Fibroblast of skin of right biceps (primary cell): Measurements from ENCODE around the gene PDGFA.
"Not testable (repeated sequence)": the region's sequence is repeated elsewhere in the genome, so short reads cannot be mapped to it uniquely, and the experiment has no call there.

Source experiments
- DNase-seq: peaks from one replicate; pipeline ENCODE4 v3.0.0-alpha.2; 2013

Gene PDGFA

DNA sequence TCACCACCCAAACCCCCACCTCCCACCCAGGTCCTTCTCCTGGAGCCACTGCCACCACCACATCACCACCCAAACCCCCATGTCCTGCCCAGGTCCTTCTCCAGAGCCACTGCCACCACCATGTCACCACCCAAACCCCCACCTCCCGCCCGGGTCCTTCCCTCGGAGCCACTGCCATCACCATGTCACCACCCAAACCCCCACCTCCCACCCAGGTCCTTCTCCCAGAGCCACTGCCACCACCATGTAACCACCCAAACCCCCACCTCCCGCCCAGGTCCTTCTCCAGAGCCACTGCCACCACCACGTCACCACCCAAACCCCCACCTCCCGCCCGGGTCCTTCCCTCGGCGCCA is 31.9 kb upstream of the PDGFA start:
- not testable (repeated sequence) for DNase-seq

DNA sequence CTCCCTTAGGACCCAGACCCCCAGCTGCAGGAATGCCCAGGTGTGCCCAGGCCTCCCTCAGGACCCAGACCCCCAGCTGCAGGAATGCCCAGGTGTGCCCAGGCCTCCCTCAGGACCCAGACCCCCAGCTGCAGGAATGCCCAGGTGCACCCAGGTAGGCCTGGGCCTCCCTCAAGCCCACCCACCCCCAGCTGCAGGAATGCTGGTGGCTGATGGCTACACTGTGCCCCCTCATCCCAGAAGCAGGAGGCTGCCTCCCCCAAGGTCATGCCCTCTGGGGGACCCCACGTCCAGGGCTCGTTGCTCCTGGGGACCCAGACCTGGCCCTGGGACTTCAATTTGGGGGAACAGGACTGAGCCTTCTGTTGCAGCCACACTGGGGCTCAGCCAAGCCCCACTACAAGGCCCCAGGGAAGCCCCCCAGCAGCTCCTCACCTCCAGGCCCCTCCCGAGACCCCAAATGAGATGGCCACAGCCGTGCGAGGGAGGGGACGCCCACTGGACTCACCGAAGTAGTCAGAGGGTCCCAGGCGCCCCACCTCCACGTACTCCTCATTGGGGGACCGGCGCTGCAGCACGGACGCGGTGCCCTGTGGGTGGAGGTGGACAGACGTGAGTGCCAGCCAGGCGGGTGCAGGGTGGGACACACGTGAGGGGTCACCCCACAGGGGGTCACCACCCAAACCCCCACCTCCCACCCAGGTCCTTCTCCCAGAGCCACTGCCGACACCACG is 31.4 kb upstream of the PDGFA start:
- no peak for DNase-seq

DNA sequence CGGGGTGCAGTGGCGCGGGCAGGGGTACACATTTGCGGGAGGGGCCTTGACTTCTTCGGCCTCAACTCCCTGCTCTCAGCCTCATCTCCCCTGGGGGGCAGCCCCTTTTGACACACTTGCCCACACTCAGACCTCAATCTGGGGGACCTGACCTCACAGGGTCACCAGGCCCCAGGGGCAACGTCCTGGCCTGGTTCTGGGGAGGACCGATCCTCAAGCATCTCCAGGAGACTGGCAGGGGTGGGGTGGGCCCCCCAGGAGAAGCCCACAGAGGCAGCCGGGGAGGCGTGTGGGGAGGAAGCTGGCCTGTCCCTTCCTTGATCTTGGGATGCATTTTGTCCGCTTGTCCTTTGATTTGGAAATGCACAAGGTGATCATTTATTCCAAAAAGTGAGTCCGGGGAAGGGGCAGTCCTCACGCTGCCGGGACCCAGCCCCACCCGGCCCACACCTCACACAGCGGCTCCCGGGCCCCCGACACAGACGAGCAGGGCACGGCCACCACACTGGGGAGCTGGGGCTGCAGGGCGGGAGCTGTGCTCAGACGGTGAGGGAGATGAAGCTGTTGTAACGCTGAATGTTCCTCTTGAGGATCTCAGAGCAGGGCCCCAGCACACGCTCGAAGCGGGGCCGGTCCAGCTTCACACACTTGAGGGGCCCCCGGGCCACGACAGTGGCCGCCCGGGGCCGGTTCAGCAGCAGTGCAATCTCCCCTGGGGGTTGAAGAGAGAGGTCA is 30.4 kb upstream of the PDGFA start:
- no peak for DNase-seq

DNA sequence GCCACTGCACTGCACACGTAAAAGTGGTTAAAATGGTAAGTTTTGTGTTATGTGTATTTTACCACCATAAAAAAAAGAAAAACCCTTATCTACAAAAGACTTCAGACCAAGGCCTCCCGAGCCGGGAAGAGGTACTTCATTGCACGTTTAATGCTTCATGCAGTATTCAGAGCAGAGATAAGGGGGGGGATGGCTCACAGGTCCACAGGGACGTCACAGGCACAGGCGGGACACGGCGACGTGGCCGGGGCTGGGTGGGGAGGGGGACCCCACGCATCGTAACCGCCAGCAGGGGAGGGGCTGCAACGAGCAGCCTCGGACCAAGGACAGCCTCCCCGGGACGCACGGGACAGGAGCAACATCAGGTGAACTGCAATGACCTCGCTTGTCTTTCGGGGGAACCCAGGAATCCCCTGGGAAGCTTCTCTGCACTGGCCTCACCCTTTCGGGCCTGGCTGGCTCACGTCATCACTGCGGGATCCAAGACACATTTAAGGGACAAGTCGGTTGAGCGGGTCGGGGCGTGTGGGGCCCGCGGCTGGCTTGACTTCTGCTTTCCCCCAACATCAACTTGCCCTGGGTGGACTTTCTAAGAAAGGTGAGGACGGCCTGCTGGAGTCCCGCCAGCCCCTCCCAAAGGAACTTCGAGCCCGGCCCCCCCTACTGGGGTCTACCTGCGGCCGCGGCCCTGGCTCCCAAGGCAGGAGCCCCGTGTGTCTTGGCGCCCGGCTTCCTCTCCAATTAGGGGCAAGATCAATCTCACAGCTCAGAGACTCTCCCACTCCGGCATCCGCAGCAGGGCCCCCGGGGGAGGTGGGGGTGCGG is 29.6 kb upstream of the PDGFA start:
- DNase-seq: no peak

DNA sequence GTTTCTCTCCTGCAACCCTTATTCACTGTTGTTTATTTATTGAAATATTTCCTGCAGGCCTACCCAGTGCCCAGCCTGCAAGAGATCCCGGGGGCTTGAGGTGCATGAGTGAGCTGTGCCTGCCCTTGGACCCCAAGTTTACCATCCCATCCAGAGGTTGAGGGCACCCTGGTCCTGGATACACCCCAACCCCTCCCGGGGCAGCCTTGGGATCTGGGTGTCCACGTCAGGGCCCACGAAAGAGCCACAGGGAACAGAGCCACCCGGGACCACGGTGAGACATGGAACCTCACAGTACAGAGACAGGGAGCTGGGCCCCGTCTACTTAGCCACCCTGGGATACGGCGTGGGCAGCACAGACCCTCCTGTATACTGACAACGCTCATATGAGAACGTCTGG is 28.8 kb upstream of the PDGFA start:
- no peak for DNase-seq

DNA sequence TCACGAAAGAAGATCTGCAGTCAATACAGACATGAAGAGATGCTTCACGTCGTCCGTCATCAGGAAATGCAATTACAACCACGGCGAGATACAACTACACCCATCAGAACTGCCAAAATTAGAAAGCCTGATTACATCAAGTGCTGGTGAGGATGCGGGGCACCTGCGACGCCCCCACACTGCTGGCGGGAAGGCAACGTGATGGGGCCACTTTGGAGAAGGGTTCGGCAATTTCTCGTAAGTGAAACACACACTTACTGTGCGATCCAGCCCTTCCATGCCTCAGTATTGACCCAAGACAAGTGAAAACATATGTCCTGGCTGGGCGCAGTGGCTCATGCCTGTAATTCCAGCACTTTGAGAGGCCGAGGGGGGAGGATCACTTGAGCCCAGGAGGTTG is 25.8 kb upstream of the PDGFA start:
- no peak for DNase-seq

DNA sequence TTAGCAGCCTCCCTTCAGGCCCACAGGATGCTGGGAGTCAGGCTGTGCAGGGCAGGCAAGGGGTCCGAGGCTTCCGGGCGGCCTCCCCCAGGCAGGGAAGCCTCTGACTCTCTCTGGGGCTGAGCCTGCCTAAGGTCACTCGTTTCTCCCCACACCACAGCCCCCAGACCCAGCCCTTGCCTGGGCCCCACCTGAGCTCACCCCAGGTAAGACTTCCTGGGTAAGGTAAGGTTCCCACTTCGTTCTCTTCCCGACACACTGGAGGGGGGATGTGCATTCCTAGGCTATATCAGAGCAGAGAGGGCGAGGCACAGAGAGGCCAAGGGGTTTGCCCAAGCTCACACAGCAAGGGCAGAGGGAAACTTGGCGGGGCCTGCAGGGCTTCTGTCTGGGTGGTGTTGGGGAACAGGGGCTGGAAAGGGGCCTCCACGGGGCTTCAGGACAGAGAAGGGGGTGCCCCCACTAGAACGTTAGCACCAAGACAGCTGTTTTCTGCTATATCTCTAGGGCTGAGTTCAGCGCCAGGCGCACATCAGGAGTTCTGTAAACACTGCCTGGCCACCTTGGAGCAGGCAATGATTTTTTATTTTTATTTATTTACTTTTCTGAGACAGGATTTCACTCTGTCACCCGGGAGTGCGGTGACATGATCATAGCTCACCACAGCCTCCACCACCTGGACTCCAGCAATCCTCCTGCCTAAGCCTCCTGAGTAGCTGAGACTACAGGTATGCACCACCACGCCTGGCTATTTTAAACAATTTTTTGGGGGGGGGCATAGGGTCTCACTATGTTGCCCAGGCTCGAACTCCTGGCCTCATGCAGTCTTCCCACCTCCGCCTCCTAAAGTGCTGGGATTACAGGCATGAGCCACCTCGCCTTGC is 24.9 kb upstream of the PDGFA start:
- no peak for DNase-seq

DNA sequence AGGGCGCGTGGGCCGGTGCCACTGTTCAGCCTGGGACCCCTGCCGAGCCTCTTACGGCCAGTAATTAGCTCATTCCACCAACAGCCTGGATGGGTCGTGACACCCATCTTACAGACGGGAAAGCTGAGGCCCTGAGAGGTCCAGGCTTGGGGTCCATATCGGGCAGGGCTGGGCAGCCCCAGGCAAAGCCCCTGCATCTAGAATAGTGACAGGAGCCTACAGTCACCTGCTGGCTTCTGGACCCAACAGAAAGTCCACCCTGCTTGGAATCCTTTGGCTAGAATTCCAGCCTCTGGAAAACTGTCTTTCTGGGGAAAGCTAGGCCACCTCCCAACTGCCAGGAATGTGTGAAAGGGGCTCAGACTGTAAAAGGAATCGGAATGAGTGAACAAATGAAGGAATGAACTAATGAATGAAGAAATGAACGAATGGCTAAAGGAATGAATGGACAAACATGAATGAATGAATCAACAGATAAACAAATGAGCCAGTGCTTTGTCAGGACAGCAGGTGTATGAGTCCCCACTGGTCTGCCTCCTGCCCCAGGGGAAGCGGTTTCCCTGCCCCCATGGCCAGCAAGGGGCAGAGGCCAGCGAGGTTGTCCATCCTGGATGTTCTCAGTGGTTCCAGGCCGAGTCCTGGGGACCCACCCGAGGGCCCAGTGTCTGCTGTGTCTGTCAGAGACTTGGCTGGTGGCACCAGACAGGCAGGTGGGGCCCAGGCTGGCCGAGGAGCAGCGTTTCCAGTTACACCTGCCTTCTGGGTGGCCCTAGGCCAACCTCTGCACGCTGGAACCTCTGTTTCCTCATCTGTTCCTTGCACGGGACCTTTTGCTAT is 24.1 kb upstream of the PDGFA start:
- no peak for DNase-seq

DNA sequence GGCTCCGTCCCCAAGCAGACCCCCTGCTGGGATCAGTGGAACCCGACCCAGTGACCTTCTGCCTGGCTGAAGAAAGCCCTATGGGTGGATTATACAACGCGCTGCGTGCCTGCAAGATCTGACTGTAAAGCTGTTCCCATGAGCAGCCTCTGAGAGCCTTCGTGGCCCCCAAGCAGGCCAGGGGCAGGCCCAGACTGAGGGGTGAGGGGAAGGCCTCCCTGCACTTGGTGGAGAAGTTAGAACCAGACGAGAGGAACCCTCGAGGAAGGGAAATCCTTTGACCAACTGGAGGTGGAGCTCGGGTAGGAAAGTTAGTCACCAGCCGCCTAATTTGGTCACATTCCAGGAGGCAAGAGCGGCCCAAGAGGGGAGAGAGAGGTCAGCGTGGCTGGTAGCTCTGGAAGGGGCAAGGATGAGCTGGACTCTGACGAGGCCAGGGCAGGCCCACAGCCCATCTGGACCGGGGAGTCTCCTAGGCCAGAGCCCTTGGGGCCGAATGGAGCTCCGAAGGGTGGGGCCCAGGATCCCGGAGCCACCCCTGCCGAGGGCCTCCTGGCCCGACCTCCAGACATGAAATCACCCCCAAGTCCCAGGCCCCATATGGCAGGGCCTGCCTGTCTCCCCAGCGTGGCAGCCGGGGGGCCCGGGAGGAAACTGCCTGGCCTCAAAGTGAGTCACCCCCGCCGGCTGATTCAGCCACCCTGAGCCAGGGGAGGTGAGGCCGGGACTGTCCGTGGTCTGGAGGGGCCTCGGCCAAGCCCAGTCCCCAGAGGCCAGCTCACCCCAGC is 23.3 kb upstream of the PDGFA start:
- DNase-seq: peak; percentile 89

DNA sequence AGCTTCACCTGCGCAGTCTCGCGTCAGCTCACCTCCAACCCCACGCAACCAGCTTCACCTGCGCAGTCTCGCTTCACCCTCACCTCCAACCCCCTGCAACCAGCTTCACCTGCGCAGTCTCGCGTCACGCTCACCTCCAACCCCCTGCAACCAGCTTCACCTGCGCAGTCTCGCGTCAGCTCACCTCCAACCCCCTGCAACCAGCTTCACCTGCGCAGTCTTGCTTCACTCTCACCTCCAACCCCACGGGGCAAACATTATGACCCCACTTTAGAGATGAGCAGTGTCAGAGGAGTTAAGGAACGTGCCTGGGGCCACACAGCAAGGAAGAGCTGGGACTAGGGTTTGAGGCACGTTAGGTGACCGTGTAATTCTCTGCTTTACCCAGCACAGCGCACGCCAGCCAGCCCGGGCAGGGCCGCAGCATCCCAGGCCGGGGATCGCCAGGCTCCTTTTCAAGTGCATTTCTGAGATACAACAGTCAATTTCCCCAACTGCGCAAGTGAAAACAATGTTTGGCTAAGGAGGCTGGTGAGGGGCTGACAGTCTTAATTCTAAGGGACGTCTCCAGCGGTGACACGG is 22.6 kb upstream of the PDGFA start:
- DNase-seq: no peak

DNA sequence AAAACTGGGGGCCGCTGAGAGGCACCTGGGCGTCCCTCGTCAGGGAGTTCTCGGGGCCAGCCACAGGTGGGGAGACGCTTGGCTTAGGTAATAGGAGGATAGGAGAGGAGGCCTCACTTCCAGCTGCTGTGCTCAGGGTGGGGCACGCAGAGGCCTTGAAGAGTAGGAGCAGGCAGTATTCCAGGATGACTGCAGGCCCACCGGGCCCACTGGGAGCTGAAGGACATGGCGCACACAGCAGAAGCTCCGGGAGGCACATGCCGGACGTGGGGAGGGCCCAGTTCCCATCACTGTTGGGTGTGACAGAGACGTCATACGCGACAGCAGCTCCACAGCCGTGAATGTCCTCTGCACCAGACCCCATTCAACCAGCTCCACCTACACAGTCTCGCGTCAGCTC is 22.0 kb upstream of the PDGFA start:
- DNase-seq: no peak

DNA sequence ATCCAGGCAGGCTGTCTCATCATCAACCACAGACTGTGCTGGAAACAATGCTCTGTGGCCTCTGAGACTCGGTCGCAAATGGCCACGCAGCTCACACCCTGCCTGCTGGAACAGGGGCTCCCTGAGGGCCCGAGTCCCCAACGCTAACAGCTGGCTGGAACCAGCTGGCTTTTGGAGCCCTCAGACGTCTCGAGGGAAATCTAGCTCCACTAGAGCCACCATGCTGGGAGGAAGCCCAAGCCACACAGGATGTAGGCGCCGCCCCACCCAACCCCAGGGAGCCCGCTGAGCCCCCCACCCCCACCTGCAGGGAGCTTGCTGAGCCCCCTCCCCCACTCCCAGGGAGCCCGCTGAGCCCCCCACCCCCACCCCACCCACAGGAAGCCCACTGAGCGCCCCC is 21.4 kb upstream of the PDGFA start:
- no peak for DNase-seq

DNA sequence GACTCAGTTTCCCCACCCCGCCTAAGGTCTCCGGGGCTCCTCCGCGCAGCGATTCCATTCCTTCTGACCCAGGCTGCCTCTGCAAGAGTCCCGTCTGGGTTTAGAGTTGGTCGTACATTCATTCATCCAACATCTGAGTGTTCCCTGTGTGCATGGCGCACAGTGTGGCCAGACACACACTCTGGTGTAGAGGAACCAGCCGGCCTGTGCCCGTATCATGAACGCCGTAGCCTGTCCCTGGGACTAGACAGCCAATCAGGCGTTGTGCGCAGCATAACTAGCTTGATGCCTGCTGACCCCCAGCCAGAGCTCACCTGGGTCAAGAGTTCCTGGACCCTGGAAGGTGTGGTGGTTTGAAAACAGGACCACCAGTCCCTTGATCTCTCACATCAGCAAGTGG is 20.9 kb upstream of the PDGFA start:
- no peak for DNase-seq

DNA sequence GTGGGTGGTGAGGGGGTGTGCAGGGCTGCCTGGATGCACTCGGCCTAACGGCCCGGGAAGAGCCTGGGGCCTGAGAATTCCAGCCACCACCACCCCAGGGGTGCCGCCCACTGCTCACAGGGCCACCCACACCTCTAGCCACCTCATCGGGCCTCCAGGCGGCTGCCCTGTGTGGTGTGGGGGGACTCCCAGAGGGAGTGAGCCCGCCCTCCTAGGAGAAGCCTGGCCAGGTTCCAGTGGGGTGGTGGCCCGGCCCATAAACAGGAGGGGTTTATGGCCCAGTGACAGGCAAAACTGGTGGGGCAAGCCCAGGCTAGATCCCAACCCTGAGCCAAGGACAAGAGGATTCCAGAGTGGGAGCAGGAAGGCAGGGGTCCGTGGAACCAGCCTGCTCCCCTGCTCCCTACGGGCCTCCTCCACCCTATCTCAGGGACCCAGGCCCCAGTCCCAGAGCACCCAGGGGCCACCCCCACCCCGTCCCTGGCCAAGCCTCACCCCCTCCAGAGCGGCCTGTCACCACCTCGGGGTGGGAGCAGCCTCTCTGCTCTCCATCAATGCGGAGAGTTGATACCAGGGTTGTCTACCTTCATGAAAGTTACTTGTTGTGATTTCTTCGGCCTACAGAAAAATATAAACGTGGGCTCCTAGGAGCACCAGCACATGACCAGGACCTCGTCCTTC is 20.2 kb upstream of the PDGFA start:
- DNase-seq: peak; percentile 78

DNA sequence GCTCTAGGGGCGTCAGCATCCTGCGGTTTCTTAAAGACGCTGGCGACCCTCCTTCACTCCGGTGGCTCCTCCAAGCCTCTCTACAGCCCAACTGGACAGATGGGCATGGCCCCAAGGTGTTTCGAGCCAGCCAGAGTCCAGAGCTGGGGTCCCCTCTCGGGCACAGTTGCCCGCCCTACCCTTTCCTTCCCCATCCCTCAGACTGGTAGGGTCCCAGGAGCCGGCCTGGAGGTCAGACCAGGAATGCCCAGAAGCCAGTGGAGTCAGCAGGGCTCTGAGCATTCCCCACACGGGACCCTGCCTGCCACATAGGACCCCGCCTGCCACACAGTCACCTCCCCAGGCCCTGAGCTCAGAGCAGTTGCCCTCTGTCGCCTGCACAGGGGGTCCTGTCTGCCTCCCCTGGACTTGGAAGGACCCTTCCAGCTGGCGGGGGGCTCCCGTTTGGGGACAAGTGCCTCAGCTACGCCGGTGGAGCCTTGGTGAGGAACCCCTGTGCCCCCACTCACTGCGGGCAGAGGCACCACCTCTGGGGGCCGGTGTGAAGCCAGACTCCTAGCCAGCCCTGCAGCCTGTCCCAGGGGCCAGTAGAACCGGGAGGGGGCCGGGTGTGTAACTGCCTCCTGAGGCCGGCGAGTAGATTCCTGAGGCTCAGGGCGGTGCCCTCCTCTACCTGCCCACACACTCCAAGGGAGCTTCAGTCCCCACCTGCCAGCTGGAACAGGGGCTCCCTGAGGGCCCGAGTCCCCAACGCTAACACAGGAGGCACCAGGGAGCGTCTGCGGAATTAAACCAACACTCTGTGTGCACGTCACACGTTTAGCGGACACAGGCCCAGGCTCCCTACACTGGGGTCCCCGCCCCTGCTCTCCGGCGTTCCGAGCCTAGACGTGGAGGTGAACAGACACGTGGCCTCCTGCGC is 19.4 kb upstream of the PDGFA start:
- DNase-seq: no peak

DNA sequence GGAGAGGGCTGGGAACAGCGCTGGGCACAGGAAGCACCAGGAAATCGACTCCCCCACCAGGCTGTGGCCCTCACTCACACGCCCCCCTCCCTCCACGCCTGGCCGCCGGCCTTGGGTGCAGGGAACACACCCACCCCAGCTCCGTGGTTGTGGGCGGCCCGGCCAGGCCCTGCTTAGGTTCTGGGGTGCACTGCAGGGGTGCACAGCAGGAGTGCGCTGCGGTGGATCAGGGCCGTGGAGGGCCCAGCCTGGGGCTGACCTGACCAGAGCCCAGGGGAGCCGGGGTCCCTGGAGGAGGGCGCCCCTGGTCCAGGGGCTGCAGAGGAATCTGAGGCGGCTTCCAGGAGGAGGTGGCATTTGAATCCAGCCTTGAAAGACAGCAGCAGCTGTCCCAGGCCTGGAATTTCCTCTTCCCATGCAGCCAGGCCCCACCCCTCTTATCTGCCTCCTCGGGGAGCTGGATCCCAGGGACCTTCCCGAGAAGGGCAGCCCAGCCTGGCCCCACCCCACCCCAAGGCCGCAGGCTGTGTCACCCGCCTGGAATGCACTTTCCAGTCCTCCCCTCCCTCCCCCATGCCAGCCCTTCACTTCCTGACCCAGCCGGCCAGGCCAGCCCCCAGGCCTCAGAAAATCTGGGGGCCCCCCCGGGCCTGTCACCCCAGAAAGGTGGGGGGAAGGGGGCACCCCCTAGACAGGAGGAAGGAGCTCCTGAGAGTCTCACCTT is 18.4 kb upstream of the PDGFA start:
- peak; percentile 96 for DNase-seq

DNA sequence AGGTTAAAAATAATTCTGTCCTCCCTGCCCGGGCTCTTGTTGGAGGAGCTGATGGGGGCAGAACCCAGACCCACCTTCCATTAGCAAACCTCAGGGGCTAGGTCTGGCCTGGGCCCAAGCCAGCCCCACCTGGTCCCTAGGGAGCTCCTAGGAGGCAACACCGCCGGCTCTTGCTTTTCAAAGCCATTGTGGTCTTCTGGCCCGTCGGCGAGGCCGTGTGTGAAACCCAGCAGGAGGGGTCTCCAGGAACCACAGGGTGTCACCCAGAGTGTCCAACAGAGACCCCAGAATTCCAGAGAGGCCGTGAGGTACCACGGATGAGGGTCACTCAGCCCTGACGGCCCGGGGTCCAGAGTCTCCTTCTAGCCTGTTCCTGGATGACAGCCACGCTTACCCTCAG is 16.6 kb upstream of the PDGFA start:
- no peak for DNase-seq

DNA sequence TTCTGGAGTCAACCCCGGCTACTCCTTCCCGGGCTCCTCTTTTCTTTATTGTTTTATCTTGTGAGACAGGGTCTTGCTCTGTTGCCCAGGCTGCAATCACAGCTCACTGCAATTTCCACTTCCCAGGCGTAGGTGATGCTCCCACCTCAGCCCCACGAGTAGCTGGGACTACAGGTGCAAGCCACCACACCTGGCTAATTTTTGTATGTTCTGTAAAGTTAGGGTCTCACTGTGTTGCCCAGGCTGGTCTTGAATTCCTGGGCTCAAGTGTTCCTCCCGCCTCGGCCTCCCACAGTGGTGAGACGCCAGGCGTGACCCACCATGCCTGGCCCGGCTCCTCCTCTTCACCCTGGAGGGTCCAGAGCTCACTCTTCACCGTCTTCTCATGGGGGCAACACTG is 15.3 kb upstream of the PDGFA start:
- DNase-seq: no peak
